ENCODE results near the gene SHC1.

The SHC1 gene

GRCh38 chr1:154970631-154971340 is at the start of gene SHC1 (continued):
- no peak for TF ChIP-seq ZNF658 (tag by site-specific recombination; IDR thresholded peaks at IDR 0.05)
- no peak for TF ChIP-seq YY1 (tag by site-specific recombination; IDR thresholded peaks at IDR 0.05)
- TF ChIP-seq ZNF48 (tag by site-specific recombination; IDR thresholded peaks at IDR 0.05) = no peak
- TF ChIP-seq ZNF10 (tag by site-specific recombination; IDR thresholded peaks at IDR 0.05) = no peak
- 0 out of 2 replicates have a peak, but pooled peaks have one; percentile 35 for TF ChIP-seq ZXDB (tag by site-specific recombination; IDR thresholded peaks at IDR 0.05)
- peak; percentile 65; the same call in 1 of the 2 replicates for TF ChIP-seq ZBTB17 (tag by site-specific recombination; IDR thresholded peaks at IDR 0.05)
- peak; percentile 57 for TF ChIP-seq SP7 (tag by site-specific recombination; IDR thresholded peaks at IDR 0.05)
- no peak for TF ChIP-seq YY2 (tag by site-specific recombination; IDR thresholded peaks at IDR 0.05)
- TF ChIP-seq EGR2 (tag by site-specific recombination; IDR thresholded peaks at IDR 0.05; ENCODE audit: low read depth) = peak; percentile 36
- TF ChIP-seq ZNF398 (tag by site-specific recombination; IDR thresholded peaks at IDR 0.05) = peak; percentile 78
- no peak for TF ChIP-seq ZFP41 (tag by site-specific recombination; IDR thresholded peaks at IDR 0.05; ENCODE audit: borderline replicate concordance)
- no peak for TF ChIP-seq ELK4 (IDR thresholded peaks at IDR 0.05; ENCODE audit: borderline replicate concordance, low read depth, low read length)
- TF ChIP-seq ZBTB20 (tag by site-specific recombination; IDR thresholded peaks at IDR 0.05) = no peak
- no peak for TF ChIP-seq ZBTB48 (tag by site-specific recombination; IDR thresholded peaks at IDR 0.05)
- no peak for TF ChIP-seq ZNF747 (tag by site-specific recombination; IDR thresholded peaks at IDR 0.05)
- TF ChIP-seq KLF10 (tag by site-specific recombination; IDR thresholded peaks at IDR 0.05) = no peak
- TF ChIP-seq SP2 (tag by site-specific recombination; IDR thresholded peaks at IDR 0.05) = peak; percentile 84
- no peak for TF ChIP-seq ZBTB11 (tag by site-specific recombination; conservative IDR thresholded peaks at IDR 0.05; ENCODE audit: low read depth)

- ChIA-PET POLR2A (interaction anchor here (0.7 to 2.0 kb wide), 2 partner anchors 31 to 49 kb away, joined by 3 to 4 read pairs; partner anchors contain the start of genes ADAM15 and SHC1), CTCF (interaction anchor here (0.8 to 3.3 kb wide), 10 partner anchors 14 to 58 kb away, joined by 3 to 19 read pairs (median 4); partner anchors contain the start of genes ADAM15, DCST1, DCST2 and PYGO2)
- H3K27ac ChIP-seq (ENCODE audit: extremely low read depth, low read depth, low read length) = no peak overlapping the region
- no peak overlapping the region for H3K4me3 ChIP-seq (ENCODE audit: low read depth, low read length)
- H3K4me1 ChIP-seq (ENCODE audit: control insufficient read depth, insufficient read depth, low read length) = 0 out of 2 replicates have a peak, but pooled peaks cover 3% of the 10 kb centered on the region
- H3K36me3 ChIP-seq (ENCODE audit: control insufficient read depth in 2 of 2, insufficient read depth in 1 of 2, low read length in 2 of 2) = peaks cover 0 to 22% of the 10 kb centered on the region in 2 experiments; a peak in 1 of 3 replicates
- no peaks in the 10 kb centered on the region for H3K9me3 ChIP-seq (ENCODE audit: control insufficient read depth, insufficient read depth, low read depth, low read length)
- no peak for TF ChIP-seq ZNF785 (tag by site-specific recombination; IDR thresholded peaks at IDR 0.05)
- no peak for TF ChIP-seq PRDM6 (tag by site-specific recombination; IDR thresholded peaks at IDR 0.05)
- TF ChIP-seq OSR2 (tag by site-specific recombination; IDR thresholded peaks at IDR 0.05) = no peak
- TF ChIP-seq ZFHX2 (tag by site-specific recombination; conservative IDR thresholded peaks at IDR 0.05) = peak; percentile 55
- TF ChIP-seq ZNF138 (tag by site-specific recombination; IDR thresholded peaks at IDR 0.05; ENCODE audit: borderline replicate concordance) = no peak
- TF ChIP-seq ZFP3 (tag by site-specific recombination; IDR thresholded peaks at IDR 0.05; ENCODE audit: low read depth) = no peak
- no peak for TF ChIP-seq ATF2 (tag by site-specific recombination; IDR thresholded peaks at IDR 0.05; ENCODE audit: low read depth)
- peak; percentile 53; the same call in 1 of the 2 replicates for TF ChIP-seq EGR2 (tag by site-specific recombination; IDR thresholded peaks at IDR 0.05; ENCODE audit: low read depth)
- no peak for TF ChIP-seq ZNF571 (tag by site-specific recombination; IDR thresholded peaks at IDR 0.05)
These were observed 49.1 kb upstream of the SHC1 start for GRCh38 chr1:155019377-155020245.

All from HEK293 (cell line).